ENCODE results near the gene CD1C. TPM values are rescaled to one million over a fixed set of nuclear protein-coding genes. Genes with fewer than 3 reads are reported as not detected.

CD1C gene
- total and polyA plus RNA-seq, 2 donors (not counting 1 experiment from before 2014, with no cell fraction given): 7.4 to 96.8 TPM

DNA sequence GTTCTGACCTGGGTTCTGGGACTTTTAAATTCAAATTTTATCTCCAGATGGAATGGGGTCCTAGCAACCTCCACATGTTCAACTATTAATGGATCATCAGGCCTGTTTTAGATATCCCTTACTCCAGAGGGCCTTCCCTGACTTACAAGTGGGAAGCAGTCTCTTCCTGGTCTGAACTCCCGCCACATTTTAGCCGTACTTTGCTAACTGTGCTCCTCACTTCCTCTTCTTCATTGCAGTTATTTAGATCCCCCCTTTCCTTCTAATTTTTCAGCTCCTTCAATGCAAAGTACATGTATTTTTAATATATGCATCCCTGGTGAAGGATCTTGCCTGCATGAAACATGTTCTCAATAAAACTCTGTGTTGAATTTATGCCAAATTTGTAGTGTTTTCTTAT is 31.8 kb upstream of the CD1C start:
- H3K4me1 ChIP-seq (ENCODE audit: control insufficient read depth in 2 of 2, insufficient read depth in 2 of 2, low read length in 2 of 2): peaks cover 17 to 22% of the 10 kb centered on the region in 2 donors
- Mint-ChIP-seq H3K27ac (no peak overlapping the region), H3K4me3 (no peak overlapping the region), H3K27me3 (no peaks in the 10 kb centered on the region), H3K9me3 (ENCODE audit: insufficient read depth) (no peaks in the 10 kb centered on the region), H3K4me1 (peaks cover 17% of the 10 kb centered on the region)
- no peaks in the 10 kb centered on the region for H3K79me2 ChIP-seq (ENCODE audit: control insufficient read depth, insufficient read depth, low read length)
- peaks cover 3 to 8% of the 10 kb centered on the region in 2 experiments for H3K36me3 ChIP-seq (replicated peaks in 1 of 2; ENCODE audit: control extremely low read depth in 1 of 2, control insufficient read depth in 1 of 2, extremely low read depth in 1 of 2, insufficient read depth in 2 of 2, low read length in 1 of 2)
- intact Hi-C loops (cut with micrococcal nuclease): loop anchor here (10.0 kb wide), 1 partner anchor 53 kb away; no protein-coding TSS in a partner anchor
- peak overlapping the region; percentile 4 for H3K4me2 ChIP-seq (replicated peaks; ENCODE audit: low read depth, low read length, poor library complexity, severe bottlenecking)
- no peaks in the 10 kb centered on the region for H3K27me3 ChIP-seq (replicated peaks in 1 of 4; ENCODE audit: control extremely low read depth in 1 of 4, control insufficient read depth in 3 of 4, insufficient read depth in 4 of 4, low read length in 3 of 4)
- H3K9me3 ChIP-seq (ENCODE audit: control extremely low read depth in 1 of 3, control insufficient read depth in 2 of 3, insufficient read depth in 1 of 3, low read length in 2 of 3): no peaks in the 10 kb centered on the region
- ChIA-PET POLR2A (no interaction called here), CTCF (interaction anchor here (0.7 to 4.1 kb wide), 6 partner anchors 10 to 740 kb away, joined by 3 to 17 read pairs (median 8); partner anchors contain the start of gene CD1B)
- ATAC-seq (ENCODE audit: low read depth) (no peak), DNase-seq (peak; percentile 17)
- H2AFZ ChIP-seq (ENCODE audit: insufficient read depth, low read depth, low read length, poor library complexity, severe bottlenecking): peak overlapping the region; percentile 44
- no peak overlapping the region for H3K9ac ChIP-seq (ENCODE audit: low read length)
- H3K27ac ChIP-seq (ENCODE audit: low read length in 2 of 2): peak overlapping the region in 1 of 2 donors; percentile 2
- H4K20me1 ChIP-seq (ENCODE audit: control insufficient read depth, insufficient read depth, low read length, poor library complexity, severe bottlenecking): no peaks in the 10 kb centered on the region
- 30% methylated on average over 2 of the region's 2 CpGs for WGBS (ENCODE audit: insufficient coverage)
- TF ChIP-seq EZH2 (IDR thresholded peaks at IDR 0.05; ENCODE audit: borderline replicate concordance, insufficient read depth, low read depth, low read length, poor library complexity, severe bottlenecking): no peak
- TF ChIP-seq, protein P1, sequence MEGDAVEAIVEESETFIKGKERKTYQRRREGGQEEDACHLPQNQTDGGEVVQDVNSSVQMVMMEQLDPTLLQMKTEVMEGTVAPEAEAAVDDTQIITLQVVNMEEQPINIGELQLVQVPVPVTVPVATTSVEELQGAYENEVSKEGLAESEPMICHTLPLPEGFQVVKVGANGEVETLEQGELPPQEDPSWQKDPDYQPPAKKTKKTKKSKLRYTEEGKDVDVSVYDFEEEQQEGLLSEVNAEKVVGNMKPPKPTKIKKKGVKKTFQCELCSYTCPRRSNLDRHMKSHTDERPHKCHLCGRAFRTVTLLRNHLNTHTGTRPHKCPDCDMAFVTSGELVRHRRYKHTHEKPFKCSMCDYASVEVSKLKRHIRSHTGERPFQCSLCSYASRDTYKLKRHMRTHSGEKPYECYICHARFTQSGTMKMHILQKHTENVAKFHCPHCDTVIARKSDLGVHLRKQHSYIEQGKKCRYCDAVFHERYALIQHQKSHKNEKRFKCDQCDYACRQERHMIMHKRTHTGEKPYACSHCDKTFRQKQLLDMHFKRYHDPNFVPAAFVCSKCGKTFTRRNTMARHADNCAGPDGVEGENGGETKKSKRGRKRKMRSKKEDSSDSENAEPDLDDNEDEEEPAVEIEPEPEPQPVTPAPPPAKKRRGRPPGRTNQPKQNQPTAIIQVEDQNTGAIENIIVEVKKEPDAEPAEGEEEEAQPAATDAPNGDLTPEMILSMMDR (IDR thresholded peaks at IDR 0.05): no peak
- no peak overlapping the region for H3K4me3 ChIP-seq (ENCODE audit: control extremely low read depth in 1 of 5, extremely low read depth in 1 of 5, insufficient read depth in 1 of 5, low read depth in 2 of 5, low read length in 4 of 5)

DNA sequence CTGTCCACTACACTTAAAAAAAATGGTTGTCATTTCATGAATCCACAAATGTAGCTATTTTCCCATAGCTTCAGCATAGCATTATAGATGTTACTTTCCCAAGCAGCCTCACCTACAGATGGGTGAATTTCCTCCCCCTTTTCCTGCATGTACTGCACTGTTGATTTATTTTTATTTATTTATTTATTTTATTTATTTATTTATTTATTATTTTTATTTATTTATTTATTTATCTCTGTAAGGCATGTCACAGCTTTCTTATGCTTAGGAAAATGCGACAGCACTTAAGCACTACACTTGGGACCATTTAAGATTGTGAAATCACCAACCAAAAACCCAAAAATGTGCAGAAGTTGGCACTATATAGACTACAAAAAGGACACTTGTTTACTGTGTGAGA is 30.6 kb upstream of the CD1C start:
- no CpG with 5 or more reads among the region's 1 CpG for WGBS (ENCODE audit: insufficient coverage)
- no peak overlapping the region for H3K4me2 ChIP-seq (replicated peaks; ENCODE audit: low read depth, low read length, poor library complexity, severe bottlenecking)
- POLR2A ChIA-PET: no interaction called here
- H3K27ac ChIP-seq (ENCODE audit: low read length in 2 of 2): no peak overlapping the region
- ATAC-seq (ENCODE audit: low read depth) (no peak), DNase-seq (no peak)
- no peaks in the 10 kb centered on the region for H3K27me3 ChIP-seq (replicated peaks in 1 of 4; ENCODE audit: control extremely low read depth in 1 of 4, control insufficient read depth in 3 of 4, insufficient read depth in 4 of 4, low read length in 3 of 4)
- peaks cover 16% of the 10 kb centered on the region for H3K4me1 Mint-ChIP-seq
- H2AFZ ChIP-seq (ENCODE audit: insufficient read depth, low read depth, low read length, poor library complexity, severe bottlenecking): no peak overlapping the region
- H3K27me3 Mint-ChIP-seq: no peaks in the 10 kb centered on the region
- no peak for TF ChIP-seq EZH2 (IDR thresholded peaks at IDR 0.05; ENCODE audit: borderline replicate concordance, insufficient read depth, low read depth, low read length, poor library complexity, severe bottlenecking)
- TF ChIP-seq, protein P1 (IDR thresholded peaks at IDR 0.05): no peak
- CTCF ChIA-PET: interaction anchor here (1.0 to 4.1 kb wide), 3 partner anchors 12 to 71 kb away, joined by 7 to 17 read pairs (median 13); no protein-coding TSS in a partner anchor
- no peaks in the 10 kb centered on the region for H3K9me3 Mint-ChIP-seq (ENCODE audit: insufficient read depth)
- H3K9ac ChIP-seq (ENCODE audit: low read length): no peak overlapping the region
- H3K79me2 ChIP-seq (ENCODE audit: control insufficient read depth, insufficient read depth, low read length): no peaks in the 10 kb centered on the region
- H3K4me3 Mint-ChIP-seq: no peak overlapping the region
- no peak overlapping the region for H3K4me3 ChIP-seq (ENCODE audit: control extremely low read depth in 1 of 5, extremely low read depth in 1 of 5, insufficient read depth in 1 of 5, low read depth in 2 of 5, low read length in 4 of 5)
- peaks cover 17 to 21% of the 10 kb centered on the region in 2 donors for H3K4me1 ChIP-seq (ENCODE audit: control insufficient read depth in 2 of 2, insufficient read depth in 2 of 2, low read length in 2 of 2)
- peaks cover 3 to 8% of the 10 kb centered on the region in 2 experiments for H3K36me3 ChIP-seq (replicated peaks in 1 of 2; ENCODE audit: control extremely low read depth in 1 of 2, control insufficient read depth in 1 of 2, extremely low read depth in 1 of 2, insufficient read depth in 2 of 2, low read length in 1 of 2)
- intact Hi-C loops (cut with micrococcal nuclease): loop anchor here (10.0 kb wide), 1 partner anchor 54 kb away; no protein-coding TSS in a partner anchor
- no peak overlapping the region for H3K27ac Mint-ChIP-seq
- H4K20me1 ChIP-seq (ENCODE audit: control insufficient read depth, insufficient read depth, low read length, poor library complexity, severe bottlenecking): no peaks in the 10 kb centered on the region
- no peaks in the 10 kb centered on the region for H3K9me3 ChIP-seq (ENCODE audit: control extremely low read depth in 1 of 3, control insufficient read depth in 2 of 3, insufficient read depth in 1 of 3, low read length in 2 of 3)
